NT2/D1 (cell line): Measurements from ENCODE around the gene CSNK1G1.

Experiments
- SUZ12 ChIP-seq: IDR thresholded peaks from 2 replicates; pipeline ENCODE4 v1.6.1; 2011; ENCODE audit not compliant: insufficient read length, insufficient read depth; ENCODE audit errors: extremely low read depth
- YY1 ChIP-seq: IDR thresholded peaks from 2 replicates; pipeline ENCODE4 v1.6.1; 2011; ENCODE audit not compliant: insufficient read length, insufficient read depth
- ZNF274 ChIP-seq: IDR thresholded peaks from 2 replicates; pipeline ENCODE4 v1.6.1; 2011; ENCODE audit warnings: mild to moderate bottlenecking, low read depth, low read length

GRCh38 chr15:64251121-64251520 lies 104.9 kb downstream of the CSNK1G1 start:
- TF ChIP-seq ZNF274: no peak
- no peak for TF ChIP-seq YY1
- no peak for TF ChIP-seq SUZ12
